Measurements from ENCODE around the gene RAB39B. TPM values are rescaled to one million over a fixed set of nuclear protein-coding genes. Genes with fewer than 3 reads are reported as not detected.
A peak's percentile ranks its signal among the peaks of the same experiment; 100 is the strongest.

RAB39B gene
- total RNA-seq, 1 donor from 2014 or later, result 20.9 TPM

GRCh38 chrX:155216179-155216939 is 47.9 kb downstream of the RAB39B start, which contains the start of gene VBP1:
Gene VBP1 (plus strand): TSS chrX:155216460. CDS start chrX:155216483, 23 bp downstream.
- no peaks in the 10 kb centered on the region for H3K36me3 Mint-ChIP-seq (ENCODE audit: unreplicated experiment)
- peaks cover 3% of the 10 kb centered on the region for H3K27me3 Mint-ChIP-seq (ENCODE audit: unreplicated experiment)
- peak within 1 kb of the TSS; percentile 98 for H3K27ac Mint-ChIP-seq (ENCODE audit: unreplicated experiment)
- H3K4me3 Mint-ChIP-seq (ENCODE audit: unreplicated experiment), result peak within 1 kb of the TSS; percentile 98
- peak; percentile 68 for TF ChIP-seq CTCF (IDR thresholded peaks at IDR 0.05; ENCODE audit: partially characterized antibody, unreplicated experiment)
- DNase-seq, result peak; percentile 85
- no peaks in the 10 kb centered on the region for H3K9me3 Mint-ChIP-seq (ENCODE audit: unreplicated experiment)
- peaks cover 7% of the 10 kb centered on the region for H3K4me1 Mint-ChIP-seq (ENCODE audit: low read depth, unreplicated experiment)

- no peaks in the 10 kb centered on the region for H3K36me3 Mint-ChIP-seq (ENCODE audit: unreplicated experiment)
- no peak for DNase-seq
- H3K27me3 Mint-ChIP-seq (ENCODE audit: unreplicated experiment), result peaks cover 3% of the 10 kb centered on the region
- peak overlapping the region; percentile 73 for H3K27ac Mint-ChIP-seq (ENCODE audit: unreplicated experiment)
- no peak for TF ChIP-seq CTCF (IDR thresholded peaks at IDR 0.05; ENCODE audit: partially characterized antibody, unreplicated experiment)
- no peaks in the 10 kb centered on the region for H3K9me3 Mint-ChIP-seq (ENCODE audit: unreplicated experiment)
- H3K4me3 Mint-ChIP-seq (ENCODE audit: unreplicated experiment), result peak overlapping the region; percentile 86
- peaks cover 7% of the 10 kb centered on the region for H3K4me1 Mint-ChIP-seq (ENCODE audit: low read depth, unreplicated experiment)
These were observed 48.7 kb downstream of the RAB39B start for GRCh38 chrX:155215443-155216178.

- Mint-ChIP-seq H3K36me3 (ENCODE audit: unreplicated experiment) (no peaks in the 10 kb centered on the region), H3K4me1 (ENCODE audit: low read depth, unreplicated experiment) (peaks cover 4% of the 10 kb centered on the region), H3K4me3 (ENCODE audit: unreplicated experiment) (no peak overlapping the region), H3K27ac (ENCODE audit: unreplicated experiment) (no peak overlapping the region), H3K27me3 (ENCODE audit: unreplicated experiment) (peaks cover 3% of the 10 kb centered on the region), H3K9me3 (ENCODE audit: unreplicated experiment) (no peaks in the 10 kb centered on the region)
- no peak for TF ChIP-seq CTCF (IDR thresholded peaks at IDR 0.05; ENCODE audit: partially characterized antibody, unreplicated experiment)
- DNase-seq, result no peak
These were observed 50.6 kb downstream of the RAB39B start for GRCh38 chrX:155213731-155214130.

GRCh38 chrX:155211208-155211607 is 53.1 kb downstream of the RAB39B start:
- TF ChIP-seq CTCF (IDR thresholded peaks at IDR 0.05; ENCODE audit: partially characterized antibody, unreplicated experiment), result no peak
- no peaks in the 10 kb centered on the region for H3K9me3 Mint-ChIP-seq (ENCODE audit: unreplicated experiment)
- H3K27me3 Mint-ChIP-seq (ENCODE audit: unreplicated experiment), result no peaks in the 10 kb centered on the region
- DNase-seq, result no peak
- no peaks in the 10 kb centered on the region for H3K4me1 Mint-ChIP-seq (ENCODE audit: low read depth, unreplicated experiment)
- H3K36me3 Mint-ChIP-seq (ENCODE audit: unreplicated experiment), result no peaks in the 10 kb centered on the region
- no peak overlapping the region for H3K27ac Mint-ChIP-seq (ENCODE audit: unreplicated experiment)
- H3K4me3 Mint-ChIP-seq (ENCODE audit: unreplicated experiment), result no peak overlapping the region

Other genes with a start within 250 kb of the RAB39B start
- gene F8, start 241.8 kb downstream of the RAB39B start, total RNA-seq (ENCODE audit: unreplicated experiment), result 1.8 TPM
- gene FUNDC2, start 237.6 kb downstream of the RAB39B start, total RNA-seq (ENCODE audit: unreplicated experiment), result 83.9 TPM
- gene CMC4, start 193.4 kb downstream of the RAB39B start, total RNA-seq (ENCODE audit: unreplicated experiment), result 1.8 TPM
- 9.5 TPM for gene MTCP1, start 193.4 kb downstream of the RAB39B start, total RNA-seq (ENCODE audit: unreplicated experiment)
- 21.9 TPM for gene BRCC3, start 193.0 kb downstream of the RAB39B start, total RNA-seq (ENCODE audit: unreplicated experiment)
- gene VBP1, start 48.0 kb downstream of the RAB39B start, total RNA-seq (ENCODE audit: unreplicated experiment), result 64.4 TPM
- 0.56 TPM for gene CLIC2, start 70.1 kb upstream of the RAB39B start, total RNA-seq (ENCODE audit: unreplicated experiment)
- not detected for gene F8A2, start 117.6 kb upstream of the RAB39B start, total RNA-seq (ENCODE audit: unreplicated experiment)
- gene F8A3, start 194.1 kb upstream of the RAB39B start, total RNA-seq (ENCODE audit: unreplicated experiment), result not detected

Data from glutamatergic neuron (in vitro differentiated cells).